Endometrial microvascular endothelial cells (primary cell): ENCODE data around the gene ETS1. TPM values are rescaled to one million over a fixed set of nuclear protein-coding genes. Genes with fewer than 3 reads are reported as not detected.

ENCODE experiments used
- in situ Hi-C: cut with HindIII; loops from 2 replicates; pipeline ENCODE4 v1.10.0; 2017; ENCODE audit warnings: low sequenced_read_pairs, low pct_unique_long_range_greater_than_20kb; ENCODE audit errors: inconsistent ontology term
- total RNA-seq: library from RNA; depleted of rRNA; stranded (reverse); fragments of >200 nt; gene quantifications from one replicate; pipeline ENCODE4 v1.2.3, GENCODE V29; 2015; ENCODE audit errors: inconsistent ontology term

Gene ETS1
- total RNA-seq, 1 donor from 2014 or later, result 35.4 TPM

GRCh38 chr11:128417607-128418324, 169.6 kb downstream of the ETS1 start:
- in situ Hi-C loops, result no loop called here

GRCh38 chr11:128416976-128417375, 170.4 kb downstream of the ETS1 start:
- in situ Hi-C loops, result no loop called here

GRCh38 chr11:128415539-128415938, 171.8 kb downstream of the ETS1 start:
- in situ Hi-C loops, result no loop called here

GRCh38 chr11:128412847-128413791, 174.2 kb downstream of the ETS1 start:
- in situ Hi-C loops, result no loop called here

GRCh38 chr11:128411812-128412211, 175.5 kb downstream of the ETS1 start:
- in situ Hi-C loops, result no loop called here

- in situ Hi-C loops, result no loop called here
These were observed 176.2 kb downstream of the ETS1 start for GRCh38 chr11:128411150-128411549.

- in situ Hi-C loops, result no loop called here
These were observed 177.9 kb downstream of the ETS1 start for GRCh38 chr11:128409476-128409875.

Other genes starting within 250 kb of the ETS1 start
- 73.0 TPM for gene FLI1, start 106.5 kb upstream of the ETS1 start, total RNA-seq